Measurements from ENCODE around the gene RFNG. TPM values are rescaled to one million over a fixed set of nuclear protein-coding genes. Genes with fewer than 3 reads are reported as not detected.

The RFNG gene
- total RNA-seq, 1 donor from 2014 or later, result 13.6 TPM

DNA sequence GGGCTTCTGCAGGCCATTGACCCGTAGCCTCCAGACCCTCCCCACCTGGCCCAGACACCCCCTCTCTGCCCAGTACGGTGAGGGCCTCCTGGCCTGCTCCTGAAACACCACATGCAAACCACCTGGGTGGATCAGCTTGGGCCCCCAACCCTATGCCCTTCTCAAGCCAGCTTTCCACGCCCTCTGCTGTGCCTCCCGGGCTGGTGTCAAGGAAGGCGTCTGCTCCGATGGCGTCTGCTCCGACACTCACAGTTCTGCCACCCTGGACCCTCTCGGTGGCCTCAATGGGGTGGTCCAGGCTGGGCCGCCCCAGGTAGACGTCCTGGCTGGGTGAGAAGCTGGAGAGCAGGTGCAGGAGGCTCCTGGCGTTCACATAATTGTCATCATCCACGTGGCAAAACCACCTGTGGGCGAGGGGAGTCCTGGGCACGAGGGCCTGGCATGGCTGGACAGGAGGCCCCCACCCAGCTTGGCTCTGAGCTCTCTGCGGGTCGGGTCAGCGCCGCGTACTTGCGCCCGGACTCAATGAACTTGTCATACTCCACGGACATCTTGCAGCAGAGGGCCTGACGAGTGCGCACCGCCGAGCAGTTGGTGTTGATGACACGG lies 1.4 kb downstream of the RFNG start:
- Histone ChIP-seq H3K79me2 (ENCODE audit: low read depth) (peaks cover 14% of the 10 kb centered on the region), H2AFZ (replicated peaks) (no peak overlapping the region), H3K4me2 (peak overlapping the region; percentile 97), H3K27ac (no peak overlapping the region), H3K27me3 (no peaks in the 10 kb centered on the region), H3K4me1 (peaks cover 7% of the 10 kb centered on the region), H3K4me3 (no peak overlapping the region), H3K9ac (no peak overlapping the region), H3K36me3 (no peaks in the 10 kb centered on the region), H4K20me1 (ENCODE audit: low read depth) (peaks cover 10% of the 10 kb centered on the region), H3F3A (ENCODE audit: low read depth) (peaks cover 6% of the 10 kb centered on the region), H3K9me3 (ENCODE audit: low read depth) (no peaks in the 10 kb centered on the region)
- H3K27ac Mint-ChIP-seq, result no peak overlapping the region
- peak overlapping the region; percentile 90 for H3K4me3 Mint-ChIP-seq
- H3K27me3 Mint-ChIP-seq (ENCODE audit: insufficient read depth, low read depth), result peaks cover 4% of the 10 kb centered on the region
- H3K9me3 Mint-ChIP-seq, result no peaks in the 10 kb centered on the region
- TF ChIP-seq EZH2phosphoT487 (IDR thresholded peaks at IDR 0.05) (no peak), EZH2 (IDR thresholded peaks at IDR 0.05) (no peak), CTCF (IDR thresholded peaks at IDR 0.05) (no peak)
- peaks cover 6% of the 10 kb centered on the region for H3K4me1 Mint-ChIP-seq
- no peak for DNase-seq (ENCODE audit: low spot score)
- H3K36me3 Mint-ChIP-seq, result peaks cover 6% of the 10 kb centered on the region

DNA sequence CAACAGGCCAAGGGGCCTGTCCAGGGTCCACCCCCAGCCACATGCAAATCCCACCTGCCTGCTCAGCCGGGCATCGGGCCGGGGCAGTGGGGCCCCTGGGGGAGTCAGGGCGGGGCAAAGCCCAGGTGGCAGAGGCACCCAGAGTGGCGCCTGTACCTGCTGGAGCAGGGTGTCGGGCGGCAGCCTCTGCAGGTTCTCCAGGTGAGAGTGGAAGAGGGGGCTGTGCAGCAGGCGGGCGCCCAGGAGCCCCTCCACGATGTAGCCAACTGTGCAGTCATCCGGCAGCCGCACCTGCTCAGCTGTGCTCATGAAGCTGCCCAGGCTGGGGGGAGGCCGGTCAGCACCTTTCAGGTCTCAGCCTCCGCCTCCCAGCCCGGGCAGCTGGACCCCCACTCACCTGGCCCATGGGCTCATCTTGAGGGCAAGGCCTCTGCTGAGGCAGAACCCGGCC lies 2.1 kb downstream of the RFNG start:
- peak overlapping the region; percentile 90 for H3K4me3 Mint-ChIP-seq
- no peak overlapping the region for H3K9ac ChIP-seq
- H3K27me3 ChIP-seq, result no peaks in the 10 kb centered on the region
- no peak overlapping the region for H3K27ac ChIP-seq
- H3K4me1 ChIP-seq, result peaks cover 7% of the 10 kb centered on the region
- peaks cover 10% of the 10 kb centered on the region for H4K20me1 ChIP-seq (ENCODE audit: low read depth)
- DNase-seq (ENCODE audit: low spot score), result no peak
- peaks cover 6% of the 10 kb centered on the region for H3K4me1 Mint-ChIP-seq
- H3K4me3 ChIP-seq, result no peak overlapping the region
- H3K36me3 Mint-ChIP-seq, result peaks cover 6% of the 10 kb centered on the region
- no peak overlapping the region for H2AFZ ChIP-seq (replicated peaks)
- no peaks in the 10 kb centered on the region for H3K9me3 Mint-ChIP-seq
- peaks cover 14% of the 10 kb centered on the region for H3K79me2 ChIP-seq (ENCODE audit: low read depth)
- H3K9me3 ChIP-seq (ENCODE audit: low read depth), result no peaks in the 10 kb centered on the region
- H3F3A ChIP-seq (ENCODE audit: low read depth), result peaks cover 6% of the 10 kb centered on the region
- TF ChIP-seq EZH2phosphoT487 (IDR thresholded peaks at IDR 0.05) (no peak), CTCF (IDR thresholded peaks at IDR 0.05) (no peak), EZH2 (IDR thresholded peaks at IDR 0.05) (no peak)
- H3K27me3 Mint-ChIP-seq (ENCODE audit: insufficient read depth, low read depth), result peaks cover 4% of the 10 kb centered on the region
- H3K36me3 ChIP-seq, result no peaks in the 10 kb centered on the region
- H3K4me2 ChIP-seq, result no peak overlapping the region
- H3K27ac Mint-ChIP-seq, result no peak overlapping the region

DNA sequence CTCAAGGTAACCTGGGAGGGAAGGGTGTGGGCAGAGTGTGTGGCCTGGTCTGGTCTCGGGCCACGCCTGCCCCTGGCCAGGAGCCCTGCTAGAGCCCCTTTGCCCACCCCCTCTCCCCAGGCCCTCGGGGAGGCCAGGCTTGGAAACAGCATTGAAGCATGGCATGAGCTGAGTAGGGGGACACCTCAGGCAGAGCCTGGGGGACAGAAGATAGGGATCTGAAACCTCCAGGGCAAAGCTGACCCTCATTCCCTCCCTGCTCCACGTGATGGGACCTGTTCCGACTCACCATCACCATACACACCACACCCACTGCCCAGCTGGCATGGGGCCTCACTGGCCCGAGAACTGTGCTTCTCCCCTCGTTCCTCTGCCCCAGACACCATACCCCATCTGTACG lies 2.5 kb downstream of the RFNG start:
- Mint-ChIP-seq H3K36me3 (peaks cover 6% of the 10 kb centered on the region), H3K9me3 (no peaks in the 10 kb centered on the region), H3K4me1 (peaks cover 6% of the 10 kb centered on the region), H3K27me3 (ENCODE audit: insufficient read depth, low read depth) (peaks cover 4% of the 10 kb centered on the region), H3K4me3 (peak overlapping the region; percentile 65), H3K27ac (no peak overlapping the region)
- H3K9me3 ChIP-seq (ENCODE audit: low read depth), result no peaks in the 10 kb centered on the region
- H3K27me3 ChIP-seq, result no peaks in the 10 kb centered on the region
- no peak overlapping the region for H3K4me3 ChIP-seq
- H2AFZ ChIP-seq (replicated peaks), result no peak overlapping the region
- H3F3A ChIP-seq (ENCODE audit: low read depth), result peaks cover 6% of the 10 kb centered on the region
- peaks cover 14% of the 10 kb centered on the region for H3K79me2 ChIP-seq (ENCODE audit: low read depth)
- no peaks in the 10 kb centered on the region for H3K36me3 ChIP-seq
- no peak overlapping the region for H3K4me2 ChIP-seq
- peaks cover 7% of the 10 kb centered on the region for H3K4me1 ChIP-seq
- H3K27ac ChIP-seq, result no peak overlapping the region
- DNase-seq (ENCODE audit: low spot score), result no peak
- H4K20me1 ChIP-seq (ENCODE audit: low read depth), result peaks cover 10% of the 10 kb centered on the region
- no peak overlapping the region for H3K9ac ChIP-seq
- no peak for TF ChIP-seq CTCF (IDR thresholded peaks at IDR 0.05)
- no peak for TF ChIP-seq EZH2 (IDR thresholded peaks at IDR 0.05)

All from neural progenitor cell (in vitro differentiated cells).